Dendritic cell treated with granulocyte-macrophage colony-stimulating factor and Interleukin-4, amounts not matched to agents 40 ng/mL and 50 ng/mL, for 4 days (primary cell): ENCODE data around the gene BMPER.

Experiments
- H3K27ac Mint-ChIP-seq: one replicate; pipeline ENCODE4 v1.8.0; 2022; ENCODE audit warnings: mild to moderate bottlenecking, mixed read lengths
- H3K27me3 Mint-ChIP-seq: one replicate; pipeline ENCODE4 v1.8.0; 2022; ENCODE audit warnings: mild to moderate bottlenecking, mixed read lengths
- H3K36me3 Mint-ChIP-seq: one replicate; pipeline ENCODE4 v1.8.0; 2022; ENCODE audit warnings: low read depth, mixed read lengths
- H3K4me1 Mint-ChIP-seq: one replicate; pipeline ENCODE4 v1.8.0; 2022; ENCODE audit warnings: low read depth, mixed read lengths
- H3K4me3 Mint-ChIP-seq: one replicate; pipeline ENCODE4 v1.8.0; 2022; ENCODE audit warnings: mild to moderate bottlenecking, moderate library complexity, mixed read lengths
- H3K9me3 Mint-ChIP-seq: one replicate; pipeline ENCODE4 v1.8.0; 2022; ENCODE audit warnings: mixed read lengths
- intact Hi-C: fragments of 100-400 bp; cut with micrococcal nuclease; formaldehyde crosslinking; loops from one replicate; pipeline ENCODE4 v1.15.0; 2022

Gene BMPER

DNA sequence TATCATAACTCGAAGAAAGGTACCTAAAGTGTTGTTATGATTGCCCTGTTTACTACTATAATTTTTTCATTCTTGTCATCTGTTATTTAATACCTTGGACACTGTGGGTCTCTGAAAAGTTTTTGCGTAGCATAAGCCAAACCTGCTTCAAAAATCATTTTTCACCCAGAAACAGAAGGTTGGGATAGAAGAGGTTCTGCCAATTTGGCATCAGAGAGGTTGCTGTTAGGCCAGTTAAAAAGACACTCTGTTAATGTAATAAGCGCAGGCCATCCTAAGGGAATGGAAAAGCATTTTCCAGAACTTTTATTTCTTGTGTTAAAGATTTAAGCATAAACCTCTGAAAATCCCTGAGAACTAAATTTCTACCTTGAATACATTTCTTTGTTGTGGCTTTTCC lies 212.2 kb downstream of the BMPER start:
- no peaks in the 10 kb centered on the region for H3K4me1 Mint-ChIP-seq
- no peak overlapping the region for H3K4me3 Mint-ChIP-seq
- intact Hi-C loops: no loop called here
- H3K9me3 Mint-ChIP-seq: peaks cover 8% of the 10 kb centered on the region
- no peaks in the 10 kb centered on the region for H3K27me3 Mint-ChIP-seq
- H3K36me3 Mint-ChIP-seq: no peaks in the 10 kb centered on the region
- H3K27ac Mint-ChIP-seq: no peak overlapping the region

- Mint-ChIP-seq H3K36me3 (no peaks in the 10 kb centered on the region), H3K4me3 (no peak overlapping the region), H3K4me1 (no peaks in the 10 kb centered on the region), H3K27ac (no peak overlapping the region), H3K27me3 (no peaks in the 10 kb centered on the region), H3K9me3 (peaks cover 10% of the 10 kb centered on the region)
- intact Hi-C loops: no loop called here
Measured at GRCh38 chr7:34121366-34121765, 216.0 kb downstream of the BMPER start.

- intact Hi-C loops: no loop called here
- no peak overlapping the region for H3K4me3 Mint-ChIP-seq
- peaks cover 23% of the 10 kb centered on the region for H3K9me3 Mint-ChIP-seq
- H3K27me3 Mint-ChIP-seq: no peaks in the 10 kb centered on the region
- no peak overlapping the region for H3K27ac Mint-ChIP-seq
- no peaks in the 10 kb centered on the region for H3K36me3 Mint-ChIP-seq
- no peaks in the 10 kb centered on the region for H3K4me1 Mint-ChIP-seq
Measured at GRCh38 chr7:34123316-34123715, 218.0 kb downstream of the BMPER start.

DNA sequence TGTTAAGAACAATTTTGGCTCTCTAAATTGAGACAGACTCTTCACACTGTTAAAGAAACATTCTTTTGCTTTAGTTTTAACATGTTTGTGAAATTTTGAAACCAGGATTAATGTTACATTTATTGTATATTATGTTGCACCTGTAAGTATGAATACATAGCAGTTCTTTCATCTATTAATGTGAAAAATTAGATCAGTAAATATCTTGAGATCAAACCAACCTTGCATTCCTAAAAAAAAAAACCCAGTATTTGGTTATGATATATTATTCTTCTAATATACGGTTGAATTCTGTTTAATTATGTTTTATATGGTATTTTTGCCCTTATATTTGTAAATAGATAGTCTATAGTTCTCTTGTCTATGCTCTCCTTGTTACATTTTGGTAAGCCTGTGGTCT lies 219.4 kb downstream of the BMPER start:
- Mint-ChIP-seq H3K36me3 (no peaks in the 10 kb centered on the region), H3K9me3 (peaks cover 25% of the 10 kb centered on the region), H3K4me3 (no peak overlapping the region), H3K27ac (no peak overlapping the region), H3K27me3 (no peaks in the 10 kb centered on the region), H3K4me1 (no peaks in the 10 kb centered on the region)
- intact Hi-C loops: no loop called here

DNA sequence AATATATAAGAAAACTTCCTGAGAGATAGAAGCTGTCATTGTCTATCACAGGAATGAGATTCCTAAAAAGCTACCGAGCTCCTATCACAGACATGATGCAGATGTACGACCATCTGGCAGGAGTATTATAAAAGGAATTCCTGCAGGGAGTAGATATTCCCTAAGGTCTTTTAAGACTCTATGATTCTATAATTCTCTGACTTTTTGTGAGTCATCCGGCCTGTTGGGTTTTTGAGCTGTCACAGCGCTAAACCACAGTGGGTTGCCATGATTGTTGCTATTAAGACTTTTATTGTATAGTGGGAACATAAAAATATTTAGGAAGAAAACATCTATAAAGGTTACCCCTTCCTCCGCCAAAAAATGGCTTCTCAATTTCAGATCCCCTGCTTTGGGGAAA lies 223.4 kb downstream of the BMPER start:
- Mint-ChIP-seq H3K36me3 (no peaks in the 10 kb centered on the region), H3K27ac (no peak overlapping the region), H3K27me3 (no peaks in the 10 kb centered on the region), H3K4me1 (no peaks in the 10 kb centered on the region), H3K4me3 (no peak overlapping the region), H3K9me3 (peaks cover 25% of the 10 kb centered on the region)
- intact Hi-C loops: no loop called here

DNA sequence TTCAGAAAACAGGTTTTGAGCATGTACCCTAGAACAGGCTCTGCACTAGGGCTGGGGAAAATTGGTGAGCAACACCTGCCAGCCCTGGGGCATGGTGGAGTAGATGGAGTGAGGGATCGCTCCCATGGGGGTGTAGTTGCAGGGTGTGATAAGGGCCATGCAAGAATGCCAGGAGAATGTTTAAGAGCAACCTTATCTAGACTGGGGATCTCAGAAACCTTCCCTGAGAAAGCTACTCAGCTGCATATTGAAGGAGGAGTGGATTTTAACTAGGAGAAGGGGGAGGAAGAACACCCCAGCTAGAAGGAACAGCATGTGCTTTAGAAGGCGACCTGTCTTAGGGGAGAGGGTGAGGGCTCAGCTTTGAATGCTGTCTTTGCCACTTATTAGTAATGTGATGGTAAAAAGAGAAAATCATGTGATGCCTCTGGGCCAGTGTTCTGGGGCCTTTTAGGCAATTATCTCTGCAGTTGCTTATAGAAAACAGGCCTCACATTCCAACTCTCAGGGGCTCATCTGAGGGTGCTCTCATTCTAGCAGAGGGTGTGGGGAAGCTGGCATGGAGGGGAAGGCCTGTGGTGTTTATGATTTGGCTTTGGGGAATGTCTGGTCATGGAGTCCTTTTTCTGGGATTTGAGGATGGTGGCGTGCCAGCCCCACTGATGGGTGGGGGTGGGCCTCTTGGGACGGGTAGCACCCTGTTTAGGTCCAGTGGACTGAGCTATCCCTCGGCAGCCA lies 225.4 kb downstream of the BMPER start:
- no peaks in the 10 kb centered on the region for H3K36me3 Mint-ChIP-seq
- peaks cover 22% of the 10 kb centered on the region for H3K9me3 Mint-ChIP-seq
- intact Hi-C loops: no loop called here
- H3K4me3 Mint-ChIP-seq: no peak overlapping the region
- no peaks in the 10 kb centered on the region for H3K4me1 Mint-ChIP-seq
- H3K27me3 Mint-ChIP-seq: no peaks in the 10 kb centered on the region
- H3K27ac Mint-ChIP-seq: no peak overlapping the region

DNA sequence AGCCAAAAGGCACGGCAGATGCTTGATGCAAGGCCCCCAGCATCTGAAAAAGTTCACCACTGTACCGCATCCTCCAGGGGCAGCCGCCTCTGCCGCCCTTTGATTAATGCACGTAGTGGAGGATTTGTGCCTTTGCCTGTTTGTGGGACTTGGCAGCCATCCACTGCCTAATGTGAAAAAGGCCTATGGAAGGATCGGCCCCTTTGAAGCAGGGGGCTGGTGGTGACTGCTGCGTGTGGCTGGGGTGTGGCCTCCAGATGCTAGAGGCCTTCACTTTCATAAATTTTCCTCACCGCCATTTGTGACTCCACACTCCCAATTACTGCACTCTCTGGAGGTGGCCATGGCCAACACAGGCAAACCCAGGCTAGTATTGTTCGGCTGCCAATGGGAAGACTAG lies 226.0 kb downstream of the BMPER start:
- H3K4me1 Mint-ChIP-seq: no peaks in the 10 kb centered on the region
- no peak overlapping the region for H3K4me3 Mint-ChIP-seq
- peaks cover 15% of the 10 kb centered on the region for H3K9me3 Mint-ChIP-seq
- no peaks in the 10 kb centered on the region for H3K36me3 Mint-ChIP-seq
- no peaks in the 10 kb centered on the region for H3K27me3 Mint-ChIP-seq
- intact Hi-C loops: no loop called here
- H3K27ac Mint-ChIP-seq: no peak overlapping the region

DNA sequence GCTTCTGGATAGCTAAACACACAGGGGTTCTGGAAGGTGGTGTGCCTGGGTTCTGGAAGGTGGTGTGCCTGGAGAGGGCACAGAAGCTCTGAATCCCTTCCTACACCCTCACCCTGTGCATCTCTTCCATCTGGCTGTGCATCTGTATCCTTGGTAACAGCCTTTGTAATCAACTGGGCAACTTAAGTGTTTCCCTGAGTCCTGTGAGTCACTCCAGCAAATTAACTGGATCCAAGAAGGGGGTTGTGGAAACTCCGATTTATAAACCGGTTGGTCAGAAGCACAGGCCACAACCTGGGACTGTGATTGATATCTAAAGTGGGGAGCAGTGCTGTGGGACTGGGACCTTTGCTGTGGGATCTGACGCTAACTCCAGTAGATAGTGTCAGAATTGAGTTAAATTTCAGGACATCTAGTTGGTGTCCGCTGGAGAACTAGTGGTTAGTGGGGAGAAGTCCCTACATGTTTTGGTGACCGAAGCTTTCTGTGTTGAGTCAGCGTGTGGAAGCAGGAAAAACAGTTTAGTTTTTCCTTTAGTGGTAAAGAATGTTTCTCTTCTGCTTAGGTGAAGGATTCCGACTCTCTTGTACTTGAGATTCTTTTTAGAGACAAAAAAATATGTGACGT lies 228.1 kb downstream of the BMPER start:
- Mint-ChIP-seq H3K27me3 (no peaks in the 10 kb centered on the region), H3K4me1 (no peaks in the 10 kb centered on the region), H3K36me3 (no peaks in the 10 kb centered on the region), H3K9me3 (peaks cover under 1% of the 10 kb centered on the region), H3K4me3 (no peak overlapping the region), H3K27ac (no peak overlapping the region)
- intact Hi-C loops: no loop called here

GRCh38 chr7:34133983-34134782 lies 228.8 kb downstream of the BMPER start:
- H3K27ac Mint-ChIP-seq: no peak overlapping the region
- H3K9me3 Mint-ChIP-seq: no peaks in the 10 kb centered on the region
- H3K4me3 Mint-ChIP-seq: no peak overlapping the region
- intact Hi-C loops: no loop called here
- H3K36me3 Mint-ChIP-seq: no peaks in the 10 kb centered on the region
- no peaks in the 10 kb centered on the region for H3K27me3 Mint-ChIP-seq
- H3K4me1 Mint-ChIP-seq: no peaks in the 10 kb centered on the region

DNA sequence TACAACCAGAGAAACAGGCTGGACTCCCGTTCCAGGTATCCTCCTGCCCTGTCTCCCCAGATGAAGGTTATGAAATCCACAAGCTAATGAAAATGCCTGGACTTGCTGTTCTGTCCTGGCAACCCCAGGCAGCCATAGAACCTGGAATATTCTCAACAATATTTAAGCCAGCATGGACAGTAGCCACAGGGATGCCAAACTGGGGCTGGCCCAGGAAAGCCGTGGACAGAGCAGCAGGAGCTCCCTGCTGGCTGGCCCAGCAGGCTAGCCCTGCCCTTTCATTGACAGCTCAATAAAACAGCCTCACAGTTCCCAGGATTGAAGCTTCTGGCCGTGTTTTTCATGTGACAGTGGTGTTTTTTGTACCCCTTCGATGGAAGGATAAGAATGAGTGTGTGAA lies 230.6 kb downstream of the BMPER start:
- Mint-ChIP-seq H3K4me1 (no peaks in the 10 kb centered on the region), H3K27ac (no peak overlapping the region), H3K36me3 (no peaks in the 10 kb centered on the region), H3K27me3 (no peaks in the 10 kb centered on the region), H3K9me3 (no peaks in the 10 kb centered on the region), H3K4me3 (no peak overlapping the region)
- intact Hi-C loops: no loop called here

DNA sequence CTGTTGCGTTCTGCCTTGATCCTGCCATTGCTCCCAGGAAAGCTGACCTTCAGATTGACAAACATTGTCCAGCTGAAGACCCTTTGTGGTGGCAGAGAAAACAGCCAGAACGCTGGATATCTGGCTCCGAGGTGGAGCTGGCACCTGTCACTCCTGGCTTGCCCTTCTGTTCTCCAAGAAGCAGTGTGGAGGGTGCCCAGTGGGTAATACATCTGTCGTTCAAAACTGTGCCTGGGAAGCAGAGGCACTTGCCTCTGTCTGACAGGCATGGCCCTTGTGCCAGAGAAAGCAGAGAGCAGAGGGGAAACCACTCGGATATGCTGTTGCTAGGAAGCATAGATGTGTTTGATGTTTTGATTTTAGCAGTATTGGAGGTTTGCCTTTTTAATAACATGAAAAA lies 231.4 kb downstream of the BMPER start:
- no peaks in the 10 kb centered on the region for H3K36me3 Mint-ChIP-seq
- no peaks in the 10 kb centered on the region for H3K4me1 Mint-ChIP-seq
- intact Hi-C loops: no loop called here
- H3K27ac Mint-ChIP-seq: no peak overlapping the region
- no peaks in the 10 kb centered on the region for H3K9me3 Mint-ChIP-seq
- no peaks in the 10 kb centered on the region for H3K27me3 Mint-ChIP-seq
- H3K4me3 Mint-ChIP-seq: no peak overlapping the region

DNA sequence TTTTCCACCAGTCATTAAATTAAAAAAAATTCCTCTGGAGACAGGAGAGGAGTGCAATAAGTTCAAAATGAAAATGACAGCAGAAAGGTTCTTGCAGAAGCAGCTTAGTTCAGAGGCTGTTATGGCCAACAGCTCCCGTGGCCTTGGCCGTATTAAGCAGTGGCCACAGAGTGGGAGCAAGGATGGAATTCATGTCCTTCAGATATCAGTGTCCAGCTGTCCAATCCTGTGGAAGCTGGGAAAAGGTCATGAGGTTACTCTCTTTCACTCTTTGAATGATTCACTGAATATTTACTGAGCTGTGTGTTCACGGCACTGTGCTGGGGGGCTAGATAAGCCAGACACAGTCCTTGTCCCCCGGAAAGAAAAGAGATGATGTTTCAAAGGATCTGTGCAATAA lies 231.8 kb downstream of the BMPER start:
- no peaks in the 10 kb centered on the region for H3K9me3 Mint-ChIP-seq
- intact Hi-C loops: no loop called here
- no peaks in the 10 kb centered on the region for H3K36me3 Mint-ChIP-seq
- no peak overlapping the region for H3K27ac Mint-ChIP-seq
- H3K4me1 Mint-ChIP-seq: no peaks in the 10 kb centered on the region
- H3K4me3 Mint-ChIP-seq: no peak overlapping the region
- H3K27me3 Mint-ChIP-seq: no peaks in the 10 kb centered on the region

DNA sequence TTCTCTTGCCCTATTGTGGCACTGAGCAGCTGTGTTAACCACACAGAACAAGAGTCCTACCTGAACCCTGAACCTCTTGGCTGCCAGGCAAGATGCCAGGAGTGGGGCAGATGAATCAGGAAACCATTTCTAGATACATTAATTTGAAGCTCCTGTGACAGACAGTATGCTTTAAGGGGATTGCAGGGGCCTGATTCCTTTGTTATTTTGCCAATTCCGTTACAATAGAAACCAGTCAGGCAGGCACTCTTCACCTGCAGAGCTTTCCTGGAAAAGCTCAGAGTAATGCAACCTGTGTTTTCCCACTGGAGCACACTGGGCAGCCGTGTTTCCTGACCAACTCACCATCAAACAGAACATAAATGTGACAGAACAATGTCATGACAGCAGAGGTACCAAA lies 233.1 kb downstream of the BMPER start:
- no peaks in the 10 kb centered on the region for H3K36me3 Mint-ChIP-seq
- no peak overlapping the region for H3K27ac Mint-ChIP-seq
- H3K9me3 Mint-ChIP-seq: no peaks in the 10 kb centered on the region
- H3K27me3 Mint-ChIP-seq: no peaks in the 10 kb centered on the region
- H3K4me3 Mint-ChIP-seq: no peak overlapping the region
- no peaks in the 10 kb centered on the region for H3K4me1 Mint-ChIP-seq
- intact Hi-C loops: no loop called here

GRCh38 chr7:34139086-34139485 lies 233.7 kb downstream of the BMPER start:
- H3K4me1 Mint-ChIP-seq: no peaks in the 10 kb centered on the region
- no peak overlapping the region for H3K27ac Mint-ChIP-seq
- H3K9me3 Mint-ChIP-seq: no peaks in the 10 kb centered on the region
- intact Hi-C loops: no loop called here
- no peaks in the 10 kb centered on the region for H3K27me3 Mint-ChIP-seq
- no peaks in the 10 kb centered on the region for H3K36me3 Mint-ChIP-seq
- no peak overlapping the region for H3K4me3 Mint-ChIP-seq
